Measurements from ENCODE around the gene FRY.

- TF ChIP-seq CTCF (IDR thresholded peaks at IDR 0.05; ENCODE audit: low read depth, low read length), result peak; percentile 19; the same call in 1 of the 2 replicates
- no peak for TF ChIP-seq EZH2phosphoT487 (IDR thresholded peaks at IDR 0.05; ENCODE audit: low read depth)
Observed at GRCh38 chr13:32031025-32031814, at the start of gene FRY.
